Mammary epithelial cell (primary cell): ENCODE data around the gene ASS1.

Experiments used
- CTCF ChIP-seq, 2 donors: IDR thresholded peaks in 1 of 2; conservative IDR thresholded peaks in 1 of 2; 2 replicates each; pipeline ENCODE4 v1.5.1; 2011 to 2012; ENCODE audit warnings: inconsistent platforms in 2 of 2, low read length in 2 of 2, mild to moderate bottlenecking in 2 of 2, control low read depth in 1 of 2, low read depth in 1 of 2; ENCODE audit not compliant: insufficient read depth in 1 of 2; ENCODE audit errors: extremely low read depth in 1 of 2
- EZH2 ChIP-seq: IDR thresholded peaks from 2 replicates; pipeline ENCODE4 v1.6.1; 2012; ENCODE audit warnings: low read length, inconsistent platforms, borderline replicate concordance

- TF ChIP-seq CTCF (conservative IDR thresholded peaks at IDR 0.05 in 1 of 2, IDR thresholded peaks at IDR 0.05 in 1 of 2; ENCODE audit: extremely low read depth in 1 of 2, insufficient read depth in 1 of 2, low read depth in 1 of 2, low read length in 2 of 2), result no peak
- no peak for TF ChIP-seq EZH2
These were observed 21.5 kb upstream of the ASS1 start for GRCh38 chr9:130423272-130423671.
